ENCODE data around the gene WDR33.

The WDR33 gene

GRCh38 chr2:127670055-127670956 is 140.7 kb downstream of the WDR33 start:
- no peak for DNase-seq

- no peak for DNase-seq
These were observed 141.9 kb downstream of the WDR33 start for GRCh38 chr2:127669056-127669455.

- no peak for DNase-seq
These were observed 145.6 kb downstream of the WDR33 start for GRCh38 chr2:127665267-127665893.

- no peak for DNase-seq
These were observed 146.1 kb downstream of the WDR33 start for GRCh38 chr2:127664895-127665225.

GRCh38 chr2:127664065-127664894 is 146.7 kb downstream of the WDR33 start:
- DNase-seq: no peak

- DNase-seq: no peak
These were observed 147.4 kb downstream of the WDR33 start for GRCh38 chr2:127663566-127664064.

- no peak for DNase-seq
These were observed 147.9 kb downstream of the WDR33 start for GRCh38 chr2:127662937-127663565.

GRCh38 chr2:127661949-127662510 is 148.9 kb downstream of the WDR33 start:
- DNase-seq: no peak

GRCh38 chr2:127661072-127661649 is 149.8 kb downstream of the WDR33 start:
- DNase-seq: no peak

GRCh38 chr2:127660291-127660578 is 150.7 kb downstream of the WDR33 start:
- no peak for DNase-seq

- no peak for DNase-seq
These were observed 151.3 kb downstream of the WDR33 start for GRCh38 chr2:127659408-127660290.

GRCh38 chr2:127658641-127659407 is 152.1 kb downstream of the WDR33 start:
- DNase-seq: no peak

GRCh38 chr2:127658146-127658545 is 152.8 kb downstream of the WDR33 start:
- DNase-seq: no peak

- DNase-seq: no peak
These were observed 153.8 kb downstream of the WDR33 start for GRCh38 chr2:127657232-127657595.

GRCh38 chr2:127656569-127657231 is 154.3 kb downstream of the WDR33 start:
- no peak for DNase-seq

GRCh38 chr2:127655209-127656073 is 155.5 kb downstream of the WDR33 start:
- no peak for DNase-seq

- no peak for DNase-seq
These were observed 156.2 kb downstream of the WDR33 start for GRCh38 chr2:127654838-127655175.

- DNase-seq: no peak
These were observed 156.7 kb downstream of the WDR33 start for GRCh38 chr2:127654084-127654837.

Measured in activated T-cell treated with anti-CD3 and anti-CD28 coated beads, Interleukin-2, amount 50 U/mL, for 48 hours (primary cell).